Ovary (tissue), 3 donors: ENCODE measurements around the gene AIPL1.

Experiments used
- POLR2A ChIP-seq: fragments of 450-650 bp; IDR thresholded peaks from one replicate; pipeline ENCODE4 v1.6.1; 2017; ENCODE audit warnings: antibody characterized with exemption, mild to moderate bottlenecking, moderate library complexity
- TF ChIP-seq, protein P1 (sequence below), 3 donors: fragments of 450-650 bp in 2 of 3; fragments of 200-600 bp in 1 of 3; IDR thresholded peaks; one replicate each; pipeline versions ENCODE4 v1.5.1 to v1.8.0; 2016 to 2022; ENCODE audit warnings: antibody characterized with exemption in 3 of 3, mild to moderate bottlenecking in 1 of 3
- donor health status: DM: no; HTN: no; CAD: no.

DNA sequence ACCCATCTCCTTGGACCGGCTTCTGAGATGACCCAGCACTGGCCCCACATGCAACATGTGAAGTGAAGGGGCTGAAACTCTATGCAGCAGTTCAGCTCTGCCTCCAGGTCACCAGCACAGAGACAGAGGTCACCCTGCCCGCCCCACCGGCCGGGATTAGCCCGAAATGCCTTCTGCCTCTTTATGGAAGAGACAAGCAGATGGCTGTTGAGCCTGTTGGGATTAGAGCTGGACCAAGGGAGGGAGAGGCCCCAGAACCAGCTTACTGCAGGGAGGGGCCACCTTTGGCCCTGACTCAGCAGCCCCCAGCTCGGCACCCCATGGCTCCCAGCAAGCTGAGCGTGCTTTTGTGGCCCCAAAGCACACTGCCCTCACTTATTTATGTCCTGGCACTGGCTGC is 5.7 kb downstream of the AIPL1 start:
- TF ChIP-seq, protein P1, sequence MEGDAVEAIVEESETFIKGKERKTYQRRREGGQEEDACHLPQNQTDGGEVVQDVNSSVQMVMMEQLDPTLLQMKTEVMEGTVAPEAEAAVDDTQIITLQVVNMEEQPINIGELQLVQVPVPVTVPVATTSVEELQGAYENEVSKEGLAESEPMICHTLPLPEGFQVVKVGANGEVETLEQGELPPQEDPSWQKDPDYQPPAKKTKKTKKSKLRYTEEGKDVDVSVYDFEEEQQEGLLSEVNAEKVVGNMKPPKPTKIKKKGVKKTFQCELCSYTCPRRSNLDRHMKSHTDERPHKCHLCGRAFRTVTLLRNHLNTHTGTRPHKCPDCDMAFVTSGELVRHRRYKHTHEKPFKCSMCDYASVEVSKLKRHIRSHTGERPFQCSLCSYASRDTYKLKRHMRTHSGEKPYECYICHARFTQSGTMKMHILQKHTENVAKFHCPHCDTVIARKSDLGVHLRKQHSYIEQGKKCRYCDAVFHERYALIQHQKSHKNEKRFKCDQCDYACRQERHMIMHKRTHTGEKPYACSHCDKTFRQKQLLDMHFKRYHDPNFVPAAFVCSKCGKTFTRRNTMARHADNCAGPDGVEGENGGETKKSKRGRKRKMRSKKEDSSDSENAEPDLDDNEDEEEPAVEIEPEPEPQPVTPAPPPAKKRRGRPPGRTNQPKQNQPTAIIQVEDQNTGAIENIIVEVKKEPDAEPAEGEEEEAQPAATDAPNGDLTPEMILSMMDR (IDR thresholded peaks at IDR 0.05) = no peak
- no peak for TF ChIP-seq POLR2A
